ES-I3 (cell line): ENCODE measurements around the gene CPAMD8.

Source experiments
- H3K36me3 ChIP-seq: 2 replicates; pipeline ENCODE4 v1.6.1; 2013; ENCODE audit warnings: mild to moderate bottlenecking, low read length, control low read depth, moderate library complexity; ENCODE audit not compliant: insufficient read depth
- H3K4me1 ChIP-seq: 2 replicates; pipeline ENCODE4 v1.6.1; 2013; ENCODE audit warnings: mild to moderate bottlenecking, control low read depth, low read length; ENCODE audit not compliant: insufficient read depth
- H3K9ac ChIP-seq: 2 replicates; pipeline ENCODE4 v1.6.1; 2013; ENCODE audit warnings: low read depth, mild to moderate bottlenecking, low read length, moderate library complexity
- H3K9me3 ChIP-seq: 2 replicates; pipeline ENCODE4 v1.6.1; 2013; ENCODE audit warnings: mild to moderate bottlenecking, low read length, moderate library complexity; ENCODE audit not compliant: control insufficient read depth, insufficient read depth

CPAMD8 gene

GRCh38 chr19:17055636-17056035 lies 29.0 kb upstream of the CPAMD8 start:
- H3K4me1 ChIP-seq = no peaks in the 10 kb centered on the region
- H3K9ac ChIP-seq = no peak overlapping the region
- peaks cover 36% of the 10 kb centered on the region for H3K36me3 ChIP-seq
- H3K9me3 ChIP-seq = peaks cover 14% of the 10 kb centered on the region

DNA sequence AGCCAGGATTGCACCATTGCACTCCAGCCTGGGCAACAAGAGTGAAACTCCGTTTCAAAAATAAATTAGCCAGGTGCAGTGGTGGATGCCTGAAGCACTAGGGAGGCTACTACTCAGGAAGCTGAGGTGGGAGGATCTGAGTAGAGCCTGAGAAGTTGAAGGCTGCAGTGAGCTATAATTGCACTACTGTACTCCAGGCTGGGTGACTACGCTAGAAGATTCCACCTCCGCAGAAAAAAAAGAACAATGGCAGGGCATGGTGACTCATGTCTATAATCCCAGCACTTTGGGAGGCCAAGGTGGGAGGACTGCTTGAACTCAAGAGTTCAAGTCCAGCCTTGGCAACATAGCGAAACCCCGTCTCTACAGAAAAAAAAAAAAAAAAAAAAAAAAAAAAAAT lies 28.1 kb upstream of the CPAMD8 start:
- Histone ChIP-seq H3K9me3 (peaks cover 14% of the 10 kb centered on the region), H3K4me1 (no peaks in the 10 kb centered on the region), H3K9ac (no peak overlapping the region), H3K36me3 (peaks cover 37% of the 10 kb centered on the region)

DNA sequence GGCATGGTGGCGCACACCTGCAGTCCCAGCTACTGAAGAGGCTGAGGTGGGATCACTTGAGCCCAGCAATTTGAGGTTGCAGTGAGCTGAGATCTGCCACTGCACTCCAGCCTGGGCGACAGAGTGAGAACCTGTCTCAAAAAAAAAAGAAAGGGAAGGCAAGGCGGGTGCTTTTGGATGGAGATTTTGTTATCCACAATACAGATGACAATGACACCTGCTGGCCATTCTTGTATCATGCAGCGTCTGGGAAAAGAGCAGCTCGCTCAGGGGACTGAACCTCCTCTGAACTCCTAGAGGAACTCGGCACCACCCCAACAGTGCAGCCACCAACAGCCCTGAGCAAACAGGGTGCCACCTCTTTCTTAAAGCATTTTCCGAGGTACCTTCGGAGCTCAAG lies 25.8 kb upstream of the CPAMD8 start:
- no peaks in the 10 kb centered on the region for H3K4me1 ChIP-seq
- H3K9ac ChIP-seq = no peak overlapping the region
- H3K9me3 ChIP-seq = no peaks in the 10 kb centered on the region
- peaks cover 27% of the 10 kb centered on the region for H3K36me3 ChIP-seq

DNA sequence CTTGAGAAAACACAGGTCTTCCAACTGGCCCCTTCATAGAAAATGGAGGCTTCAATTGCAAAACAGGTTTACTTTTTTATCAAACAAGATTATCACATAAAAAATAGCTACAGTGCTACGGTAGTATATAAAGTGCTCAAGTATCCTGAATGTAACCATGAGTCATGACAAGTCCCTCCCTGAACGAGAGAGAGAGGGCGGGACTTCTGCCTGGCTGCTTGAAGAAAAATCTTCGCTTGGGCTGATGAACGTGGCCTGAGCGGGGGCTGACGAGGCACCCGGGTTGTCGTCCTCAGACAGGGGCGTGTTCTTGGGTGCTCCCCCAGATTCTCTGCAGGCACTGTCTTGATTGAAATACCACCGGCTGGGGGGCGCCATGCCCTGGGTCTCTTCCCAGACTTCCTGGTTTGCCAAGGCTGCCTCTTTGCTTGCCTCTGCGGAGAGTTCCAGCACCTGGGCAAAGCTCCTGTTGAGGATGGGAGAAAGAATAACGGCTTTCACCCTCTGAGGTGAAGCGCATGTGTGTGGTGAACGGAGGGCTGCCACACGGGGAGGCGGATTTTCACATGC lies 23.2 kb upstream of the CPAMD8 start:
- Histone ChIP-seq H3K9me3 (no peaks in the 10 kb centered on the region), H3K9ac (no peak overlapping the region), H3K4me1 (no peaks in the 10 kb centered on the region), H3K36me3 (peaks cover 23% of the 10 kb centered on the region)

- no peaks in the 10 kb centered on the region for H3K4me1 ChIP-seq
- H3K9ac ChIP-seq = no peak overlapping the region
- H3K9me3 ChIP-seq = no peaks in the 10 kb centered on the region
- peaks cover 23% of the 10 kb centered on the region for H3K36me3 ChIP-seq
Observed at GRCh38 chr19:17048885-17049453, 22.4 kb upstream of the CPAMD8 start.

- H3K9me3 ChIP-seq = no peaks in the 10 kb centered on the region
- H3K36me3 ChIP-seq = peaks cover 16% of the 10 kb centered on the region
- no peak overlapping the region for H3K9ac ChIP-seq
- no peaks in the 10 kb centered on the region for H3K4me1 ChIP-seq
Observed at GRCh38 chr19:17045907-17046502, 19.4 kb upstream of the CPAMD8 start.

DNA sequence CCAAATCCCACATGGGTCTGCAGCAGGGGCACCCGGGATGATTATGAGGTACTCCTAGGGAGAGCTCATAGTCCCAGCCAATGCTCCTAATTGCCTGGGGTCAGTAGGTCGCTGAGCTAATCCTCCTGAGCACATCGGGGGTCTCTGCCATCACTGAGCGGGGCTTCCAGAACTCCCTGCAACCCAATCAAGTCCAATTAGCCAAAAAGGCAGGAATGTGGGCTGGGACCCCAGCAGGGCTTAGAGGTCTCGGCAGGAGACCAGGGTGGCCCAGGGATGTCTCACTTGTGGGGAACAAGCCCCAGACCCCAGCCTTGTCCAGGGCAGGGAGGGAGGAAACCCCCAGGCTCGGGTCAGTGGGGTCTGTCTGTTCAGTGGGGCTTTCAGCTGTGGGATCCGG lies 17.1 kb upstream of the CPAMD8 start:
- no peaks in the 10 kb centered on the region for H3K9me3 ChIP-seq
- H3K36me3 ChIP-seq = peaks cover under 1% of the 10 kb centered on the region; the same call in 1 of the 2 replicates
- H3K9ac ChIP-seq = no peak overlapping the region
- no peaks in the 10 kb centered on the region for H3K4me1 ChIP-seq

- Histone ChIP-seq H3K36me3 (no peaks in the 10 kb centered on the region), H3K9me3 (no peaks in the 10 kb centered on the region), H3K9ac (no peak overlapping the region), H3K4me1 (no peaks in the 10 kb centered on the region)
Observed at GRCh38 chr19:17041976-17042375, 15.4 kb upstream of the CPAMD8 start.

- Histone ChIP-seq H3K9ac (no peak overlapping the region), H3K4me1 (no peaks in the 10 kb centered on the region), H3K36me3 (no peaks in the 10 kb centered on the region)
Observed at GRCh38 chr19:17037966-17038500, 11.4 kb upstream of the CPAMD8 start.

DNA sequence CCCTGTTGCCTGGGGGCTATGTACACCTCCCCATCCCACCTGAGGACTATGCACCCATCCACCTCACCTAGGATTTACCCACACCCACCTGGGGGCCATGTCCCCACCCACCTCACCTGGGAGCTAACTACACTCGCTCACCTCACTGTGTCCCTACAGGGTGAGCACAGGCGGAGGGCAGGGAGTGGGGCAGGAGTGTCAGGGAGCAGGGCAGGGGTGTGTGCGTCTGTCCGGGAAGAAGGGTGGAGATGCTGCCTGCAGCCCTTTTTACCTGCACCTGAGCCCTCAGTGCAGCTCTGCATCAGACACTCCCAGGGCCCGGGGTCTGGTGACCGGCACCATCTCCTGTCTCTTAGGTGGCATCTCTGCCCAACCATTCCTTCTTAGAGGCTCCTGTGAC lies 10.6 kb upstream of the CPAMD8 start:
- Histone ChIP-seq H3K9me3 (no peaks in the 10 kb centered on the region), H3K9ac (no peak overlapping the region), H3K4me1 (no peaks in the 10 kb centered on the region), H3K36me3 (no peaks in the 10 kb centered on the region)

More at GRCh38 chr19:17037966-17038500, 11.4 kb upstream of the CPAMD8 start:
- H3K9me3 ChIP-seq = no peaks in the 10 kb centered on the region

- Histone ChIP-seq H3K9ac (no peak overlapping the region), H3K4me1 (no peaks in the 10 kb centered on the region), H3K9me3 (no peaks in the 10 kb centered on the region), H3K36me3 (no peaks in the 10 kb centered on the region)
Observed at GRCh38 chr19:17036640-17037039, 10.0 kb upstream of the CPAMD8 start.

DNA sequence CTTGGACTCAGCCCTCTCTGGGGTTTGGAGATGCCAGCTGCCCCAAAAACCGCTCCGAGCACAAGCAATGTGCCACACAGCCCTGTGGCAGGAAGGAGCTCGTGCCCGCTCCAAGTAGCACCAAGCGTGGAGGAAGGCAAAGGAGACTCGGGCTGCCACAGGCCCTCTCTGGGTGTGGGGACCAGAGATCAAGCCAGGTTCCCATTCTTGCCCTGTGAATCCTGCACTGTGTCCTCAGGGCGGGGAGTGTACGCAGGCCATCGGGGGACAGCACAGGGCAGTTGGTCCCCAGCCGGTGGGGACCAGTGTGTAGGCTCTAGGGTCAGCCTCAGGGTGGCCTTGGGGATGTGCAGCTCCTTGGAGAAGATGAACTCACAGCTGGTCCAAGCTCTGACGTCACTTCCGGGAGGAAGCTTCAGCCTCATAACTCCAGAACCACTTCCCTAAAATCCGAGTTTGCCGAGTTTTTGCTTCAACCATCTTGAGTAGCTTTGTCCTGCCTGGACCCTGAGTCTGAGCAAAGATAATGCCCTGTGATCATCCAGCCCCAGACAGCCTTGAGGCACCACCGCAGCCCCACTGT lies 9.3 kb upstream of the CPAMD8 start:
- H3K9ac ChIP-seq = no peak overlapping the region
- no peaks in the 10 kb centered on the region for H3K9me3 ChIP-seq
- no peaks in the 10 kb centered on the region for H3K36me3 ChIP-seq
- H3K4me1 ChIP-seq = no peaks in the 10 kb centered on the region

DNA sequence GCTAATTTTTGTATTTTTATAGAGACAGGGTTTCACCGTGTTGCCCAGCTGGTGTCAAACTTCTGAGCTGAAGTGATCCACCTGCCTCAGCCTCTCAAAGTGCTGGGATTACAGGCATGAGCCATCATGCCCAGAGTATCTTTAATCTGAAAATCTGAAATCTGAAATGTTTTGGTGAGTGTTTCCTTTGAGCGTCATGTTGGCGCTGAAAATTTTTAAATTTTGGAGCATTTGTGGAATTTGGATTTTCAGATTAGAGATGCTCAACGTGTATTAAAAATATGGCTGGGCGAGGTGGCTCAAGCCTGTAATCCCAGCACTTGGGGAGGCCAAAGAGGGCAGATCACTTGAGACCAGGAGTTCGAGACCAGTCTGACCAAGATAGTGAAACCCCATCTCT lies 5.1 kb upstream of the CPAMD8 start:
- no peaks in the 10 kb centered on the region for H3K4me1 ChIP-seq
- no peaks in the 10 kb centered on the region for H3K9me3 ChIP-seq
- H3K36me3 ChIP-seq = no peaks in the 10 kb centered on the region
- H3K9ac ChIP-seq = no peak overlapping the region

- H3K9me3 ChIP-seq = no peaks in the 10 kb centered on the region
- H3K36me3 ChIP-seq = no peaks in the 10 kb centered on the region
- H3K4me1 ChIP-seq = peaks cover 3% of the 10 kb centered on the region; the same call in 1 of the 2 replicates
- peak overlapping the region; percentile 21 for H3K9ac ChIP-seq
Observed at GRCh38 chr19:17027535-17027975, 945 bp upstream of the CPAMD8 start.
